HG03520 (cell line): ENCODE results near the gene FCRL1.

Source experiments
- ATAC-seq: cut with Tn5 transposase; IDR thresholded peaks from one replicate; pipeline ENCODE4 v1.9.1; 2021; ENCODE audit warnings: mild to moderate bottlenecking, moderate library complexity; ENCODE audit not compliant: unreplicated experiment

FCRL1 gene, protein sequence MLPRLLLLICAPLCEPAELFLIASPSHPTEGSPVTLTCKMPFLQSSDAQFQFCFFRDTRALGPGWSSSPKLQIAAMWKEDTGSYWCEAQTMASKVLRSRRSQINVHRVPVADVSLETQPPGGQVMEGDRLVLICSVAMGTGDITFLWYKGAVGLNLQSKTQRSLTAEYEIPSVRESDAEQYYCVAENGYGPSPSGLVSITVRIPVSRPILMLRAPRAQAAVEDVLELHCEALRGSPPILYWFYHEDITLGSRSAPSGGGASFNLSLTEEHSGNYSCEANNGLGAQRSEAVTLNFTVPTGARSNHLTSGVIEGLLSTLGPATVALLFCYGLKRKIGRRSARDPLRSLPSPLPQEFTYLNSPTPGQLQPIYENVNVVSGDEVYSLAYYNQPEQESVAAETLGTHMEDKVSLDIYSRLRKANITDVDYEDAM

GRCh38 chr1:157819896-157820295 lies at the start of gene FCRL1:
FCRL1 (minus strand) TSS chr1:157820120; CDS start chr1:157820037, 83 bp downstream.
- no peak for ATAC-seq

DNA sequence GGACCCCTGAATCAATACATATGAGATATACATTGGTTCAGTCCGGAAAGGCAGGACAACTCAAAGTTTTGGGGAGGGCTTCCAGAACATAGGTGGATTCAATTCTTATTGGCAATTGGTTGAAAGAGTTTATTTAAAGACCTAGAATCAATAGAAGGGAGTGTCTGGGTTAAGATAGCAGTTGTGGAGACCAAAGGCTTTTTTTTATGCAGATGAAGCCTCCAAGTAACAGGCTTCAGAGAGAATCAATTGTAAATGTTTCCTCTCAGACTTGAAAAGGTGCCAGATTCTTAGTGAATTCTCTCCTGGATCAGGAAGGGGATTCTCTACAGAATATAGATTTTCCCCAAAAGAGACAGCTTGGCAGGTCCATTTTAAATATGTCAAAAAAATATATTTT lies 48.7 kb upstream of the FCRL1 start:
- ATAC-seq: no peak

DNA sequence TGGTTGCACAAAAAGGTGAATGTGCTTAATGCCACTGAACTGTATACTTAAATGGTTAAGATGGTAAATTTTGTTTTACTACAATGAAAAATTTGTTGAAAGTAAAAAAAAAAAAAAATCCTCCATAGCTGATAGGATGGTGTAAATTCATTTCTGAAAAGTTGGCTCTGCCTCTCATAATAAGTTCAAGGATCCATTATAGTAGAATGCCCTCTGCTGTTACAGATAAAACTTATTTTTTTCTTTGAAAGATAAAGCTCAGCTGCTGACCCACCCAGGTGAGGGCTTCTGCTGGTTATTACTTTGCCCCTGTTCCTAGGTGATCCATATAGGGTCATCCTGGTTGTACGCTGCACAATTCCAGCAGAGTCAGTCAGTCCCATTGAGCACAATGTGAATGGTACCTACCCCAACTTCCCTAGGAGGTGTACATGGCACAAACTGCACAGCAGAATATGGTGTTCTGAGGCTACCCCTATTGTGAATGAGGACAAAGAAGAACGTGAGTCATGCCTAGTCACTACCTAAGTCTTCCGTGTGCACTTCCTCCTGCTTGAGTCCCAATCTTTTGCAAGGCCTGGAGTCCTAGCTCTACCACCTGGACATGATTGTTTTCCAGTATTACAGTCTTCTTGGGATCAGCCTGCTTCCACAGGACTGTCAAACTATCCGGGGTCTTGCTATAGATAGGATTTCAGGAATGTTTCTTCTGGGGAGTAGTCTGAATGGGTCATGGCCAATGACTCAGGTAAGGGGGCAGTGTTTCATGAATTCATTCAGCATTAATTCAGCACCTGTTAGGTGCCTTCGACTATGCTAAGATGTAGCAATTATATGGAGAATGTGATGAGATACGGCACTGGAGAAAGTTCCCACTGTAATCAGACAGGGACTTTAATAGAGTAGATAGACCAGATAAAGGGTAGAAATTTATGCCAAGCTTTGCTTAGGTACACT lies 42.5 kb upstream of the FCRL1 start:
- ATAC-seq: no peak

DNA sequence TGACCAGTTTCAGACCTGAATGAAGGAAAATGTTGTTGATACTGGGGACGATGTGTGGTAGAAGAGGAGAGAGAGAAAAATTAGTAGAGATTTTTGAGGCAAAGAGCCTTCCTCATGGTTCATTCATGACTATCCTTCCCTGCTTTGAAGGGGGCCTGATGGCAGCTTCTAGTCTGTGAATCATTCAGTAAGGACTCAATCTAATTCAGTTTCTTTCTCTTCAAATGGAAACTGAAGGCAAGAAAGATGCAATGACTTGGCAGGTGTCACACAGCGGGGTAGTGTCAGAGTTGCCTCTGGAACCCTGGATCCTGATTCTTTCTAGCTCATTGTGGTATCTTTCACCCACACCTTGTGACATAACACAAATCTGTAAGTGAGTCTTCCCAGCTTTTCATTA lies 36.6 kb upstream of the FCRL1 start:
- ATAC-seq: peak; percentile 41

DNA sequence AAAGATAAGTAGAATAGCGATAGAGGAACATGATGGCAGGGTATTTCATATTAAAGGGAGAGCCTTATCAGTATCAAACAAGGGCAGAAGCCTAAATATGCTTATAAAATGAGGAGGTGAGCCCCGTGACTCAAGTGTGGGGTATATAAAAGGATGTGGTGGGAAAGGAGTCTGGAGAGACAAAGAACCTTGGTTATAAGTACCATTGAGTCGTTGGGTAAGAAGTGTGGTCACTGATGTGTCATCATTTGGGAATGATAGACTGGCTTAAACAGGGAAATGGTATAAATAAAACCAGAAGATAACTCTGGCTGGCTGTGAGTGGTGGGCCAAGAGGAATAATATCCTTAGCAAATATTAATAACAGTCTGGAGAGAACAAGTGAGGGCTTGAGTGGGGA lies 32.6 kb upstream of the FCRL1 start:
- ATAC-seq: no peak

DNA sequence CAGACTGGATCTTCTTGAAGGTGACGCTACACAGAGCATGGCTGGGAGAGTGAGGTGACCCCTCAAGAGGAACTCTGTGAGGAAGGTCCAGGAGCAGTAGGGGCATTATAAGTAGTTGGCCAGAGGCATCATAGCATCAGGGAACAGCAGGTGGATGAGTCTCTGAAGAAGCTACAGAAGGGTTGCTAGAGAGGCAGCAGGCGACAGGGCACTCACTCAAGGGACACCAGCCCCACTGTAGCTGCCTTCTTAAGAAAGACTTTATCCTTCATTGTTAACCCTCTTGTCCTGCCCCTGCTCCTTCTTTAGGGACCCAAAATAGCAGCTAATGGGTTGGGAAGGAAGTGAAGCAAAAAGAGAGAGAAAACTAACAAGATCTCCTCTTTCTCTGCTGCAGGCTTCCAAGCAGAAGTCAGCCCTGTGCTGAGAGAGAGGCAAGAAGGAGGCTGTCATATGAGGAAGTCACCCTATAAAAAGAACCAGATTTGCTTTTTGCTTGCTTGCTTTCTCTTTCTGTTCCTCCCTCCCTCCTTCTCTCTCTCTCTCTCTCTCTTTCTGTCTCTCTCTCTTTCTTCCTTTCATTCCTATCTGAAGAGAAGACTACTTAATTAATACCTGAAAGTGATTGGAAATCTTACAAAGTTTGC lies 29.4 kb upstream of the FCRL1 start:
- peak; percentile 63 for ATAC-seq

DNA sequence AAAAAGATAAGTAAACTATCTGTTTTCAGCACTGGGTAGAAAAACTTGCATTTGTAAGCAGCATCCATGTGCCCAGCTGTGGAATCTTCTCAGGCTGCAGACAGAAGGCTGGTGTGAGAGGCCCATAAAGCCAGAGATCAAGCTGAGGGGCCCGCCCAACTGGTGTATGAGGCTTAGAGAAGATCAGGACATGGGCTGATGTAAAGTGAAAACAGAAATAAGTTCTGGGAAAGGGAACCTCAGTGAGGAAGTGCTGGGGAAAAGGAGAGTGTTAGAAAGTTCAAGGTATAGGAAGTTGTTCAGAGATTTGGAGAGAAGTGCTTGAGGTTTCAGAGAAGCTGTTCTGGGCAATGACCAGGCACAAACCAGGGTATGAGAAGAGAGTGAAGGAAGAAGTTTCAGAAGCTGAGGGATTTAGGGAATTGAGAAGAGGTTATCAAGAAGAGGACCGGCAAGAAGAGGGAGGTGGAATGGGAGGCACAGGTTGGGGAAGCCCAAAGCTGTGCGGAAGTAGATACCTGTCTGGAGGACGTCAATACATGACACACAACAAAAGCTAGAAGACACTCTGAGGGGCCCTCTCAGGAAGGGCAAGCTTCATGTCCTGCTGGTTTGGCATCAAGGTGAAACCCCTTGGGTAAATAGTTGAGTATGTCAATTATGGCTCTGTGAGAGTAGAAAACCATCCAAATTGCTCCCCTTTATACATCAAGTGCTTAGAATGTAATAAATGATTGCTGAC lies 24.3 kb upstream of the FCRL1 start:
- no peak for ATAC-seq

DNA sequence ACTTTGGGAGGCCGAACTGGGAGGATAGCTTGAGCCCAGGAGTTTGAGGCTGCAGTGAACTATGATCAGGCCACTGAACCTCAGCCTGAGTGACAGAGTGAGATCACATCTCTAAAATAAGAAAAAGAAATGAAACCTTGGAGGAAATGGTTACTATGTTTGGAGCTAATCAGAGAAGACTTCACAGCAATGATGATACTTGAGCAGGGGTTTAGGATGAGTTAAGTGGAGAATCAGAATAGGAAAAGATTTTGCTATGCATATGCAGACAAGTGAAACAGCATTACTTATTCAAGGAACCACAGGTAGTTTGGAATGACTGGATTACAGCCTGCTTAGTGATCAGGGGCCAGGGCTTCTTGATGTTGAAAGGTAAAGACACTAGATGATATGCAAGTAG lies 23.0 kb upstream of the FCRL1 start:
- no peak for ATAC-seq

DNA sequence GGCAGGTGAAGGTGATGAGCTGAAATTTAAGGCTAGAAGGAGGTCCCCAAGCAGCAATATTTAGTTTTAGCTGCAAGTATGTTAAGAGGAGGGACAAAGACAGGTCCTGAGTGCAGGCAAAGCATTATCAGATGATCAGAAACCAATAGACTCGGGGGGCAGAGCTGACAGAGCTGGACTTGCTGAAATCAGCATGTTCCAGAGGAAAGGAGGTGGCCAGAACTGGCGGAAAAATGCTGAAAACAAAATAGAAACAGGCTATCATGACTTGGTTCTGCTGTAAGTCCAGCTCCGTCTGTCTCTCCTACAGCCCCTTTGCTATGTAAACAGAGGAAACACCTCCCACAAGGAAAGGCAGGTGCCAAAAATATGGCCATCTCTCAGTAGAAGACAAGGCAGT lies 21.8 kb upstream of the FCRL1 start, which contains the start of gene CD5L:
TSS of gene CD5L (minus strand) at position 101 of the 400 bp plus-strand sequence. CDS start 107 bp downstream, outside the sequence.
- ATAC-seq: no peak

- no peak for ATAC-seq
Measured at GRCh38 chr1:157838966-157839365, 19.0 kb upstream of the FCRL1 start.

- ATAC-seq: no peak
Measured at GRCh38 chr1:157834430-157834829, 14.5 kb upstream of the FCRL1 start.

- ATAC-seq: no peak
Measured at GRCh38 chr1:157833145-157833544, 13.2 kb upstream of the FCRL1 start.

DNA sequence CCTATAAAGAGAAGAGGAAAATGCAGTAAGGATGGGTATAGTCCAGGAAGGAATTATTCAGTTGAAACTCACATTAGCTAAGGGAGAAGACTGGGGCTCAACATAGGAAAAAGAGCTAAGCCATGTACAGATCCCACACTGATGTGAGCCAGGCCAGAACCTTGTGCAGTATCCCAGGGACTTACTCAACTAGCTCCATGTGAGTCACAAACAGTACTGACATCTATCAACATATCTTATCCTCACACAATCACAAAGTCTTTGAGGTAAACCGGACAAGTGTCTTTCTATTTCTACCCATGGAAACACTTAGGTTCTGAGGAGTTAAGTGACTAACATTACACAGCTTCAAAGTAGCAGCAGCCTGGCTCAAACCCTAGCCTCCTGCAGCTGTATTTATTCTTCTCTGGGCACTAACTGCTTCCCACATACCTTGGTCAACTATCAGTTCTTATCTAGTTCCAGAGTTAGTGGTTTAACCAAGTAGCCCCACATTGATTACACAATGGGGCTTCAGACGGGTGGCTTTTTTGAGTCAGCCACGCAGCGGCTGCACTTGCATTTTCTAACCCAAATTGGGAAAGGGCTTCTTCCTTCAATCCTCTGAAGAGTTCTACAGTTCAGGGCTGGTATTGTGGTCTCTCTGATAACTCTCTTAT lies 12.2 kb upstream of the FCRL1 start:
- ATAC-seq: no peak

GRCh38 chr1:157830887-157831286 lies 11.0 kb upstream of the FCRL1 start:
- no peak for ATAC-seq

- no peak for ATAC-seq
Measured at GRCh38 chr1:157829711-157830110, 9.8 kb upstream of the FCRL1 start.

DNA sequence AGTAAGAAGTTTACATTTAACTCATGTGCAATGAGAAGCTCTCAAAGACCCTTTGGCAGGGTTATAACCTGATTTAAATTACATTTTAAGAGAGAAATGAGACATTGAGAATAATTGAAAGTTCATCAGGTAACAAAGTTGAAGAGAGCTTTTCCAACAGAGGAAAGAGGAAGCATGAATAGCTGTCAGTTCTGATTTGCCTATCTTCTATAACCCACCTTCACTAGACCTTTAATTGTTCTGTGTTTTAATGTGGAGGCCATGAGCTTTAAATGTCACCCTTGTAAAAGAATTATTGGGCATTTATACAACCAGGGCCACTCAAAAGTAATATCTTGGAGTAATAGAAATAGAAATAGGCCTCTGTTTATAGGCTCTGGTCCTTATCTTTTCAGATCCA lies 9.3 kb upstream of the FCRL1 start:
- no peak for ATAC-seq

- no peak for ATAC-seq
Measured at GRCh38 chr1:157820299-157820698, 379 bp upstream of the FCRL1 start.

DNA sequence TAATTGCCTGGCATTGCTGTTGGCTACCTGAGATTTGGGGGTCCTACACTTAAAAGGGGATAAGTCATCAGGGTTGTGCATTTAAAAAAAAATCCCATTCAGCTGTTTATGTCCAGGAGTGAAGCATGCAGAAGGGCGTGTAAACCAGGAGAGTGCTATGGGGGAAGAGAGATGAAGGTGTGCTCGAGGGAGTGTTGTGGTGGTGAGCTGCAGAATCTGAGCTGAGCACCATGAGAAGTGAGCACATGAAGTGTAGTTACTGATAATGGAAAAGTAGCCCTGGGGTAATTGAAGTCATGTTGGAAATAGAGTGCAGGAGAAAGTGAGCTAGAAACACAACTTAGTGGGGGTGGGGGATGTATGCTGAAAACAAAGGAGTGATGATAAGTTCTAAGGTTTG lies 705 bp downstream of the FCRL1 start:
- ATAC-seq: no peak

DNA sequence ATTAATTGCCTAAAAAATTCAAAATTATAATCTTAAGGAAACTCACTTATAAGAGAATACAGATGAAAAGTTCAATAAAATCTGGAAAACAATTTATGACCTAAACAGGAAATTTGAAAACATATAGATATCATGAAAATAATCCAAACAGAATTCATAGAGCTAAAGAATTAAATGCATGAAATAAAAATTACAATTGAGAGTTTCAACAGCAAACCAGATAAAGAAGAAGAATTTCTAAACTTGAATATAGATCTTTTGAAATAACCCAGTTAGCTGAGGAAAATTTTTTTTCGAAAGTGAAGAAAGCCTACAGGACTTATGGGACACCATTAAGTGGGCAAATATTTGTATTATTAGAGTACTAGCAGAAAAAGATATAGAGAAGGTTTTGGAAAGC lies 6.7 kb downstream of the FCRL1 start:
- ATAC-seq: no peak
